Skin epidermis (tissue), 12 donors: ENCODE data around the gene AP5Z1.

Experiments
- H3K27ac ChIP-seq, 21 experiments: fragments of 200-600 bp; sonication (generic) in 11 of 21; one replicate each; pipeline ENCODE4 v1.5.0; 2020; ENCODE audit warnings: mild to moderate bottlenecking in 3 of 21, inconsistent platforms in 2 of 21, moderate library complexity in 2 of 21
- H3K4me3 ChIP-seq, 7 experiments: fragments of 200-600 bp; sonication (generic) in 2 of 7; one replicate each; pipeline ENCODE4 v1.5.0; 2020; ENCODE audit warnings: inconsistent platforms in 2 of 7, mild to moderate bottlenecking in 2 of 7, moderate library complexity in 1 of 7

AP5Z1 gene

GRCh38 chr7:4775250-4775847, at the start of gene AP5Z1:
Gene AP5Z1, plus strand, starts transcription at chr7:4775623. Its CDS starts 93 bp downstream, at chr7:4775716.
- H3K27ac ChIP-seq: peak within 1 kb of the TSS; percentile 77 to 98 (median 95)

GRCh38 chr7:4725850-4726450, 49.5 kb upstream of the AP5Z1 start:
- Histone ChIP-seq H3K27ac (peak overlapping the region in 20 of 21 experiments; percentile 62 to 94 (median 84)), H3K4me3 (peak overlapping the region; percentile 27 to 47 (median 41))

More at GRCh38 chr7:4775250-4775847, at the start of gene AP5Z1:
- peak within 1 kb of the TSS; percentile 66 to 96 (median 88) for H3K4me3 ChIP-seq

- Histone ChIP-seq H3K27ac (peak overlapping the region in 15 of 21 experiments; percentile 74 to 94 (median 86)), H3K4me3 (no peak overlapping the region)
Observed at GRCh38 chr7:4726566-4726965, 48.9 kb upstream of the AP5Z1 start.

- H3K27ac ChIP-seq: no peak overlapping the region
- H3K4me3 ChIP-seq: no peak overlapping the region
Observed at GRCh38 chr7:4727914-4728705, 47.3 kb upstream of the AP5Z1 start.

- Histone ChIP-seq H3K27ac (no peak overlapping the region), H3K4me3 (no peak overlapping the region)
Observed at GRCh38 chr7:4729266-4729665, 46.2 kb upstream of the AP5Z1 start.

- no peak overlapping the region for H3K27ac ChIP-seq
- H3K4me3 ChIP-seq: no peak overlapping the region
Observed at GRCh38 chr7:4730276-4730675, 45.1 kb upstream of the AP5Z1 start.

GRCh38 chr7:4730971-4731370, 44.5 kb upstream of the AP5Z1 start:
- Histone ChIP-seq H3K27ac (peak overlapping the region in 1 of 21 experiments; percentile 24), H3K4me3 (no peak overlapping the region)

- H3K4me3 ChIP-seq: no peak overlapping the region
- no peak overlapping the region for H3K27ac ChIP-seq
Observed at GRCh38 chr7:4731803-4732202, 43.6 kb upstream of the AP5Z1 start.

GRCh38 chr7:4733936-4734528, 41.4 kb upstream of the AP5Z1 start:
- Histone ChIP-seq H3K4me3 (no peak overlapping the region), H3K27ac (no peak overlapping the region)

GRCh38 chr7:4734587-4735345, 40.7 kb upstream of the AP5Z1 start:
- Histone ChIP-seq H3K27ac (no peak overlapping the region), H3K4me3 (no peak overlapping the region)

- Histone ChIP-seq H3K4me3 (no peak overlapping the region), H3K27ac (no peak overlapping the region)
Observed at GRCh38 chr7:4737300-4737699, 38.1 kb upstream of the AP5Z1 start.

GRCh38 chr7:4738711-4739527, 36.5 kb upstream of the AP5Z1 start:
- H3K4me3 ChIP-seq: no peak overlapping the region
- peak overlapping the region in 16 of 21 experiments; percentile 1 to 70 (median 41) for H3K27ac ChIP-seq

- peak overlapping the region in 10 of 21 experiments; percentile 4 to 62 (median 24) for H3K27ac ChIP-seq
- H3K4me3 ChIP-seq: no peak overlapping the region
Observed at GRCh38 chr7:4739528-4739992, 35.9 kb upstream of the AP5Z1 start.

- H3K27ac ChIP-seq: no peak overlapping the region
Observed at GRCh38 chr7:4740796-4741195, 34.6 kb upstream of the AP5Z1 start.

GRCh38 chr7:4742051-4742573, 33.3 kb upstream of the AP5Z1 start:
- peak overlapping the region in 4 of 21 experiments; percentile 49 to 89 (median 74) for H3K27ac ChIP-seq
- H3K4me3 ChIP-seq: no peak overlapping the region

More at GRCh38 chr7:4740796-4741195, 34.6 kb upstream of the AP5Z1 start:
- H3K4me3 ChIP-seq: no peak overlapping the region

- no peak overlapping the region for H3K4me3 ChIP-seq
- peak overlapping the region in 7 of 21 experiments; percentile 14 to 89 (median 88) for H3K27ac ChIP-seq
Observed at GRCh38 chr7:4742852-4743251, 32.6 kb upstream of the AP5Z1 start.

- Histone ChIP-seq H3K27ac (peak overlapping the region; percentile 7 to 97 (median 89)), H3K4me3 (peak overlapping the region in 6 of 7 experiments; percentile 3 to 23 (median 12))
Observed at GRCh38 chr7:4744391-4745264, 30.8 kb upstream of the AP5Z1 start.
